Activated CD8-positive, alpha-beta memory T cell treated with anti-CD3 and anti-CD28 coated beads for 48 hours (primary cell): ENCODE results near the gene ENDOV.

Source experiments
- DNase-seq, 3 experiments: peaks; one replicate each; pipeline ENCODE4 v3.0.0-alpha.2; 2020; ENCODE audit warnings: low read depth in 2 of 3, low spot score in 2 of 3

The ENDOV gene

GRCh38 chr17:80430446-80431245 is 15.7 kb downstream of the ENDOV start:
- DNase-seq: no peak

- DNase-seq: no peak
These were observed 16.6 kb downstream of the ENDOV start for GRCh38 chr17:80431246-80432195.

- DNase-seq: no peak
These were observed 17.5 kb downstream of the ENDOV start for GRCh38 chr17:80432350-80432955.

- no peak for DNase-seq
These were observed 18.1 kb downstream of the ENDOV start for GRCh38 chr17:80432961-80433550.

- DNase-seq: no peak
These were observed 19.1 kb downstream of the ENDOV start for GRCh38 chr17:80433916-80434666.

GRCh38 chr17:80437532-80437931 is 22.6 kb downstream of the ENDOV start:
- DNase-seq: no peak

- no peak for DNase-seq
These were observed 23.8 kb downstream of the ENDOV start for GRCh38 chr17:80438806-80439205.

- no peak for DNase-seq
These were observed 24.5 kb downstream of the ENDOV start for GRCh38 chr17:80439499-80439898.

GRCh38 chr17:80441133-80441578 is 26.2 kb downstream of the ENDOV start:
- DNase-seq: peak in 1 of 3 experiments; percentile 24

GRCh38 chr17:80441598-80442322 is 26.8 kb downstream of the ENDOV start:
- DNase-seq: no peak

- DNase-seq: no peak
These were observed 27.3 kb downstream of the ENDOV start for GRCh38 chr17:80442323-80442659.

GRCh38 chr17:80442764-80443163 is 27.8 kb downstream of the ENDOV start:
- DNase-seq: no peak

GRCh38 chr17:80443498-80443897 is 28.5 kb downstream of the ENDOV start:
- no peak for DNase-seq

GRCh38 chr17:80443916-80444643 is 29.1 kb downstream of the ENDOV start:
- DNase-seq: no peak

GRCh38 chr17:80444644-80444979 is 29.6 kb downstream of the ENDOV start:
- DNase-seq: no peak

- no peak for DNase-seq
These were observed 30.2 kb downstream of the ENDOV start for GRCh38 chr17:80445007-80445725.

- no peak for DNase-seq
These were observed 30.8 kb downstream of the ENDOV start for GRCh38 chr17:80445726-80446110.

GRCh38 chr17:80446645-80447405 is 31.9 kb downstream of the ENDOV start:
- DNase-seq: no peak
